ENCODE measurements around the gene DPH6.

The DPH6 gene

GRCh38 chr15:35540885-35541284, 5.1 kb downstream of the DPH6 start:
- DNase-seq (ENCODE audit: low read depth in 2 of 2): no peak

- no peak for DNase-seq (ENCODE audit: low read depth in 2 of 2)
Observed at GRCh38 chr15:35540021-35540420, 5.9 kb downstream of the DPH6 start.

- DNase-seq (ENCODE audit: low read depth in 2 of 2): no peak
Observed at GRCh38 chr15:35535365-35535916, 10.5 kb downstream of the DPH6 start.

GRCh38 chr15:35533130-35534110, 12.5 kb downstream of the DPH6 start:
- DNase-seq (ENCODE audit: low read depth in 2 of 2): no peak

- DNase-seq (ENCODE audit: low read depth in 2 of 2): no peak
Observed at GRCh38 chr15:35530698-35531097, 15.3 kb downstream of the DPH6 start.

GRCh38 chr15:35529784-35530183, 16.2 kb downstream of the DPH6 start:
- DNase-seq (ENCODE audit: low read depth in 2 of 2): no peak

- no peak for DNase-seq (ENCODE audit: low read depth in 2 of 2)
Observed at GRCh38 chr15:35522061-35522460, 23.9 kb downstream of the DPH6 start.

- DNase-seq (ENCODE audit: low read depth in 2 of 2): no peak
Observed at GRCh38 chr15:35519541-35520149, 26.3 kb downstream of the DPH6 start.

GRCh38 chr15:35519052-35519451, 26.9 kb downstream of the DPH6 start:
- DNase-seq (ENCODE audit: low read depth in 2 of 2): no peak

GRCh38 chr15:35514759-35515158, 31.2 kb downstream of the DPH6 start:
- DNase-seq (ENCODE audit: low read depth in 2 of 2): no peak

- DNase-seq (ENCODE audit: low read depth in 2 of 2): no peak
Observed at GRCh38 chr15:35507932-35508638, 37.9 kb downstream of the DPH6 start.

GRCh38 chr15:35506272-35506870, 39.6 kb downstream of the DPH6 start:
- no peak for DNase-seq (ENCODE audit: low read depth in 2 of 2)

GRCh38 chr15:35505809-35506208, 40.2 kb downstream of the DPH6 start:
- DNase-seq (ENCODE audit: low read depth in 2 of 2): no peak

- no peak for DNase-seq (ENCODE audit: low read depth in 2 of 2)
Observed at GRCh38 chr15:35505141-35505540, 40.8 kb downstream of the DPH6 start.

- DNase-seq (ENCODE audit: low read depth in 2 of 2): no peak
Observed at GRCh38 chr15:35499723-35500122, 46.2 kb downstream of the DPH6 start.

- DNase-seq (ENCODE audit: low read depth in 2 of 2): no peak
Observed at GRCh38 chr15:35496585-35496984, 49.4 kb downstream of the DPH6 start.

GRCh38 chr15:35495080-35495479, 50.9 kb downstream of the DPH6 start:
- DNase-seq (ENCODE audit: low read depth in 2 of 2): no peak

- no peak for DNase-seq (ENCODE audit: low read depth in 2 of 2)
Observed at GRCh38 chr15:35491999-35492398, 54.0 kb downstream of the DPH6 start.

- DNase-seq (ENCODE audit: low read depth in 2 of 2): no peak
Observed at GRCh38 chr15:35491173-35491572, 54.8 kb downstream of the DPH6 start.

GRCh38 chr15:35490511-35490910, 55.5 kb downstream of the DPH6 start:
- no peak for DNase-seq (ENCODE audit: low read depth in 2 of 2)

- DNase-seq (ENCODE audit: low read depth in 2 of 2): no peak
Observed at GRCh38 chr15:35487417-35487816, 58.5 kb downstream of the DPH6 start.

GRCh38 chr15:35486296-35486695, 59.7 kb downstream of the DPH6 start:
- no peak for DNase-seq (ENCODE audit: low read depth in 2 of 2)

Measured in stimulated activated CD8-positive, alpha-beta memory T cell treated with anti-CD3 and anti-CD28 coated beads, Interleukin-7, amount 100 ng/mL, for 4 hours (primary cell).